Measurements from ENCODE around the gene NOTUM. TPM values are rescaled to one million over a fixed set of nuclear protein-coding genes. Genes with fewer than 3 reads are reported as not detected.

The NOTUM gene
- total and polyA plus RNA-seq, 2 donors (not counting 3 experiments of a cell fraction or from before 2014, with no cell fraction given) = not detected

- H3K9me1 ChIP-seq (replicated peaks; ENCODE audit: control insufficient read depth, extremely low read depth, insufficient read depth, low read length) = no peaks in the 10 kb centered on the region
- TF ChIP-seq JUN (IDR thresholded peaks at IDR 0.05; ENCODE audit: borderline replicate concordance, insufficient read depth, insufficient read length, low read depth) (no peak), POLR2A (IDR thresholded peaks at IDR 0.05; ENCODE audit: low read depth, low read length) (no peak), GATA2 (IDR thresholded peaks at IDR 0.05; ENCODE audit: insufficient read depth, insufficient read length, low read depth, low read length) (no peak), POLR2AphosphoS5 (IDR thresholded peaks at IDR 0.05; ENCODE audit: insufficient read depth, low read depth, low read length) (no peak), CTCF (IDR thresholded peaks at IDR 0.05; ENCODE audit: extremely low read depth in 1 of 2, insufficient read depth in 1 of 2, low read depth in 1 of 2, low read length in 2 of 2) (no peak), MYC (IDR thresholded peaks at IDR 0.05; ENCODE audit: low read depth, low read length) (no peak), MAX (IDR thresholded peaks at IDR 0.05; ENCODE audit: insufficient read depth, insufficient read length) (no peak), FOS (IDR thresholded peaks at IDR 0.05; ENCODE audit: borderline replicate concordance, insufficient read depth, low read length) (no peak), EZH2 (IDR thresholded peaks at IDR 0.05; ENCODE audit: borderline replicate concordance, low read depth, low read length, severe bottlenecking) (no peak)
- FAIRE-seq (no peak), DNase-seq (ENCODE audit: low read depth, low spot score) (no peak)
- CTCF ChIA-PET = no interaction called here
- dilution Hi-C loops (cut with MboI; ENCODE audit: extremely low pct_ligation_motif_present, low sequenced_read_pairs) (no loop called here), intact Hi-C loops (cut with micrococcal nuclease) (no loop called here)
- POLR2A ChIA-PET = no interaction called here
- no peaks in the 10 kb centered on the region for H3K9me3 ChIP-seq (replicated peaks; ENCODE audit: control insufficient read depth, insufficient read depth, low read length)
- H3K36me3 ChIP-seq (ENCODE audit: control insufficient read depth in 2 of 2, extremely low read depth in 1 of 2, insufficient read depth in 2 of 2, low read length in 2 of 2) = peaks cover 0 to 4% of the 10 kb centered on the region in 2 experiments
- no peaks in the 10 kb centered on the region for H4K20me1 ChIP-seq (replicated peaks; ENCODE audit: control insufficient read depth, extremely low read depth, insufficient read depth, low read length)
- H3K9ac ChIP-seq (replicated peaks; ENCODE audit: extremely low read depth, insufficient read depth, low read length) = no peak overlapping the region
- H3K27ac ChIP-seq (ENCODE audit: insufficient read depth, low read depth, low read length) = no peak overlapping the region
- H3K4me1 ChIP-seq (ENCODE audit: control insufficient read depth, extremely low read depth, insufficient read depth, low read length) = peaks cover 6% of the 10 kb centered on the region
- no peak overlapping the region for H2AFZ ChIP-seq (ENCODE audit: low read depth, low read length)
- H3K4me3 ChIP-seq (replicated peaks in 1 of 3; ENCODE audit: insufficient read depth in 1 of 3, low read depth in 1 of 3, low read length in 3 of 3) = no peak overlapping the region
- no peak overlapping the region for H3K4me2 ChIP-seq (ENCODE audit: insufficient read depth, low read length)
- no TSS peak for BruUV-seq (replicated peaks)
- H3K27me3 ChIP-seq (ENCODE audit: control insufficient read depth in 2 of 2, insufficient read depth in 2 of 2, low read length in 2 of 2) = no peaks in the 10 kb centered on the region
- no peaks in the 10 kb centered on the region for H3K79me2 ChIP-seq (ENCODE audit: control insufficient read depth, insufficient read depth, low read length)
Measured at GRCh38 chr17:81907219-81908145, 53.5 kb downstream of the NOTUM start.

Measured in endothelial cell of umbilical vein (primary cell).